K562 (cell line): ENCODE data around the gene SERPIND1. TPM values are rescaled to one million over a fixed set of nuclear protein-coding genes. Genes with fewer than 3 reads are reported as not detected.

Source experiments
- BHLHE40 ChIP-seq: IDR thresholded peaks from 2 replicates; pipeline ENCODE4 v1.6.1; 2011; ENCODE audit warnings: low read length, improper control_type of control experiment
- BMI1 ChIP-seq: fragments of 150-350 bp; IDR thresholded peaks from 2 replicates; pipeline ENCODE4 v1.6.1; 2014; ENCODE audit warnings: low read length
- CTCF ChIP-seq, 3 experiments: IDR thresholded peaks in 2 of 3; conservative IDR thresholded peaks in 1 of 3; 2 replicates each; pipeline ENCODE4 v1.5.1; 2011 to 2012; ENCODE audit warnings: low read length in 3 of 3, mild to moderate bottlenecking in 3 of 3, control low read depth in 2 of 3, improper control_type of control experiment in 1 of 3, inconsistent platforms in 1 of 3, low read depth in 1 of 3, mixed read lengths in 1 of 3, moderate library complexity in 1 of 3; ENCODE audit not compliant: insufficient read depth in 2 of 3
- E2F3 ChIP-seq: fragments of 250-450 bp; sonication (Bioruptor Pico); IDR thresholded peaks from 2 replicates; pipeline ENCODE4 v1.4.0; 2020; ENCODE audit warnings: mild to moderate bottlenecking
- HMGN3 ChIP-seq: IDR thresholded peaks from 2 replicates; pipeline ENCODE4 v1.6.1; 2011; ENCODE audit warnings: borderline replicate concordance, low read depth, mild to moderate bottlenecking, mixed read lengths, low read length; ENCODE audit not compliant: insufficient read length; ENCODE audit errors: extremely low read depth
- MCM7 ChIP-seq, 2 experiments: fragments of 450-650 bp; IDR thresholded peaks; 2 replicates each; pipeline ENCODE4 v1.6.1; 2016 to 2018
- NR2C1 ChIP-seq, 2 experiments: fragments of 450-650 bp; IDR thresholded peaks; 2 replicates each; pipeline ENCODE4 v1.6.1; 2017; ENCODE audit warnings: mild to moderate bottlenecking in 2 of 2, antibody characterized with exemption in 1 of 2, inconsistent platforms in 1 of 2, missing compliant biosample characterization in 1 of 2, missing genetic modification characterization in 1 of 2
- SRF ChIP-seq, 2 experiments: fragments of 250-450, 450-650 bp in 1 of 2; sonication (Bioruptor Pico) in 1 of 2; sonication (generic) in 1 of 2; formaldehyde crosslinking; IDR thresholded peaks; 2 replicates each; pipeline versions ENCODE4 v1.5.0 to v1.5.1; 2020 to 2022; ENCODE audit warnings: mild to moderate bottlenecking in 1 of 2, missing genetic modification reagents in 1 of 2
- THRB ChIP-seq: fragments of 450-650 bp; formaldehyde crosslinking; conservative IDR thresholded peaks from 2 replicates; pipeline ENCODE4 v1.4.0; 2022; ENCODE audit warnings: mild to moderate bottlenecking, missing genetic modification characterization
- XRCC3 ChIP-seq: fragments of 450-650 bp; IDR thresholded peaks from 2 replicates; pipeline ENCODE4 v1.6.1; 2017; ENCODE audit warnings: mild to moderate bottlenecking, moderate library complexity
- polyA plus RNA-seq, 8 experiments: library from polyadenylated mRNA; depleted of rRNA in 4 of 8; stranded (reverse) in 5 of 8; unstranded in 3 of 8; fragments of >200 nt; fragmentation: Nextera tagmentation in 2 of 8; fragmentation: Illumina TruSeq in 1 of 8; extraction: Ambion mirVana in 2 of 8; extraction: Trizol in 1 of 8; gene quantifications; 2 replicates each; pipeline versions ENCODE4 v1.2.1 to v1.2.3, GENCODE V29; 2011 to 2014; ENCODE audit warnings: inconsistent platforms in 1 of 8, missing spikeins in 1 of 8
- total RNA-seq, 7 experiments: library from RNA; depleted of rRNA in 6 of 7; stranded (reverse); fragments of >200 nt in 6 of 7; fragmentation: Illumina TruSeq in 2 of 7; extraction: Trizol in 2 of 7; gene quantifications; 2 replicates each; pipeline versions ENCODE4 v1.2.1 to v1.2.3, GENCODE V29; 2011 to 2021; ENCODE audit warnings: low replicate concordance in 1 of 7

Gene SERPIND1
- total and polyA plus RNA-seq, 9 of the 15 experiments (the other 6 are each of a cell fraction or from before 2014, with no cell fraction given), result 0.04 to 0.11 (median 0.09) TPM; not detected in 6

- TF ChIP-seq NR2C1 (IDR thresholded peaks at IDR 0.05) (no peak), NR2C1 (tag; IDR thresholded peaks at IDR 0.05) (no peak), SRF (CRISPR knock-in tag; IDR thresholded peaks at IDR 0.05) (no peak), E2F3 (CRISPR knock-in tag) (0 out of 2 replicates have a peak, but pooled peaks have one; percentile 13), THRB (CRISPR knock-in tag) (0 out of 2 replicates have a peak, but pooled peaks have one; percentile 39), BHLHE40 (no peak), HMGN3 (no peak), CTCF (IDR thresholded peaks at IDR 0.05 in 2 of 3, conservative IDR thresholded peaks at IDR 0.05 in 1 of 3; ENCODE audit: insufficient read depth in 2 of 3, low read depth in 1 of 3, low read length in 3 of 3) (no peak), BMI1 (no peak), MCM7 (IDR thresholded peaks at IDR 0.05) (no peak), XRCC3 (no peak)
Measured at GRCh38 chr22:20765938-20766337, 8.0 kb upstream of the SERPIND1 start (continued).
